GM18873 (cell line): ENCODE data around the gene GJB4.
"Not testable (repeated sequence)": the region's sequence is repeated elsewhere in the genome, so short reads cannot be mapped to it uniquely, and the experiment has no call there.

Source experiments
- ATAC-seq: cut with Tn5 transposase; IDR thresholded peaks from one replicate; pipeline ENCODE4 v1.9.1; 2021; ENCODE audit warnings: mild to moderate bottlenecking, moderate library complexity, moderate number of reproducible peaks; ENCODE audit not compliant: unreplicated experiment, low FRiP score

GJB4 gene

DNA sequence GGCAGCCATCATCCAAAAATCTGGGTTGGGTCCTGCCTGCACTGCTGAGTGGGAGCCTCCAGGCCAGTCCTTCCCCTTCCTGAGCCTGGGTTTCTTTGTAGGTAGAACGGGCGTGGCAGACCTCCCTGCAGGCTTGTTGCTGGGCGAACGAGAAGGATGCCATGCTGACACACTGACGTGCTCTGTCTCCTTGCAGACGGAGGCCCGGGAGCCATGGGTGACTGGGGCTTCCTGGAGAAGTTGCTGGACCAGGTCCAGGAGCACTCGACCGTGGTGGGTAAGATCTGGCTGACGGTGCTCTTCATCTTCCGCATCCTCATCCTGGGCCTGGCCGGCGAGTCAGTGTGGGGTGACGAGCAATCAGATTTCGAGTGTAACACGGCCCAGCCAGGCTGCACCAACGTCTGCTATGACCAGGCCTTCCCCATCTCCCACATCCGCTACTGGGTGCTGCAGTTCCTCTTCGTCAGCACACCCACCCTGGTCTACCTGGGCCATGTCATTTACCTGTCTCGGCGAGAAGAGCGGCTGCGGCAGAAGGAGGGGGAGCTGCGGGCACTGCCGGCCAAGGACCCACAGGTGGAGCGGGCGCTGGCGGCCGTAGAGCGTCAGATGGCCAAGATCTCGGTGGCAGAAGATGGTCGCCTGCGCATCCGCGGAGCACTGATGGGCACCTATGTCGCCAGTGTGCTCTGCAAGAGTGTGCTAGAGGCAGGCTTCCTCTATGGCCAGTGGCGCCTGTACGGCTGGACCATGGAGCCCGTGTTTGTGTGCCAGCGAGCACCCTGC, 34.7 kb downstream of the GJB4 start:
- no peak for ATAC-seq

DNA sequence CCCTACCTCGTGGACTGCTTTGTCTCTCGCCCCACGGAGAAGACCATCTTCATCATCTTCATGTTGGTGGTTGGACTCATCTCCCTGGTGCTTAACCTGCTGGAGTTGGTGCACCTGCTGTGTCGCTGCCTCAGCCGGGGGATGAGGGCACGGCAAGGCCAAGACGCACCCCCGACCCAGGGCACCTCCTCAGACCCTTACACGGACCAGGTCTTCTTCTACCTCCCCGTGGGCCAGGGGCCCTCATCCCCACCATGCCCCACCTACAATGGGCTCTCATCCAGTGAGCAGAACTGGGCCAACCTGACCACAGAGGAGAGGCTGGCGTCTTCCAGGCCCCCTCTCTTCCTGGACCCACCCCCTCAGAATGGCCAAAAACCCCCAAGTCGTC, 35.2 kb downstream of the GJB4 start:
- no peak for ATAC-seq

DNA sequence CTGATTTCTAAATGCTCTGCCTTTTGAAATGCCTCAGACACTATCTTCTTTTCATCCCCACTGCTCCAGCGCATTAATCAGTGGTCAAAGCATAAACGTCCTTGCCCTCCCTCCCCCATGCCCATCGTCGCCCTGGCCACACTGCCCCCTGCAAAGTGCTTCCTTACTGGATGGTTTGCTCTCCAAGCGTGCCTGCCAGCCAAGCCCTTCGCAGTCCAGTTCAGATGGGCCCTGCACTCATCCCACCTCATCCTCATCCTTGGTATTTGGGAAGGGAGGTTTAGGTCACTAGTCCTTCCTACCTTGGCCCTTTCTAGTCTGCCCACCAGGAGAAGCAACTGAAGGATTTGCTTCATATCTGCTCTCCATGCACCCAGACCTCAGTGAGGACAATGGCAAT, 36.4 kb downstream of the GJB4 start:
- no peak for ATAC-seq

DNA sequence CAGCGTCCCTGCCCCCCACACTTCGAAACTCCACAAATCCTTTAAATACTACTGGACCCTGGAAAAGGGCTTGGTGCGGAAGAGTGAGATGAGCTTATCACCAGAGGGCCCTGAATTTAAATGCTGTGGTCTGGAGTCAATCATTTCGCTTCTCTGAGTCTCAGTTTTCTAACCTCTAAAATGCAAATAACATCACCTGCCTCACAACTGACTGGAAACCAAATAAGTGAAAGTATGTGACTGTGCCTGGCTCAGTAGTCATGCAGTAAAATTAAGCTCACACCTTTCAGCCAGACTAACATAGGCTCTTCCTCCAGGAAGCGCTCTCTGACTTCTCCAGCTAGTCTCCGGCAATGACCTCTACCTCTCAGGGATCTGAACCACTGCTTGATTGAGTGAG, 37.5 kb downstream of the GJB4 start:
- no peak for ATAC-seq

DNA sequence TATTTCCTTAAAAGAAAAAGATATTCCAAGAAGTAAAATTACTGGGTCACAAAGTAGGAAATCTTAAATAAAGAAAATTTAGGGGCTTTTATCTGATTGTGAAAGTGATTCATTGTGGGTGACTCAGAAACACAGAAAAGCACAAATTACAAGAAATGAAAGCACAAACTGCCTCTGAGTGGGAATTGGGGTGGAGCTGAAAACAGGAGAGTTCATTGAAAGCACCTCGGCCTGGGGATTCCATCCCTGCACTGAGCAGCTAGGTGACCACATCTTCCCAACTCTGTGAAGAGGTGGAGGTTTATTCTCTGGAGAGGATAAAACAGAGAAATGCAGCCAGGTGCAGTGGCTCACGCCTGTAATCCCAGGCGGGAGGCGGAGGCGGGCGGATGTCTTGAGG, 40.7 kb downstream of the GJB4 start:
- no peak for ATAC-seq

DNA sequence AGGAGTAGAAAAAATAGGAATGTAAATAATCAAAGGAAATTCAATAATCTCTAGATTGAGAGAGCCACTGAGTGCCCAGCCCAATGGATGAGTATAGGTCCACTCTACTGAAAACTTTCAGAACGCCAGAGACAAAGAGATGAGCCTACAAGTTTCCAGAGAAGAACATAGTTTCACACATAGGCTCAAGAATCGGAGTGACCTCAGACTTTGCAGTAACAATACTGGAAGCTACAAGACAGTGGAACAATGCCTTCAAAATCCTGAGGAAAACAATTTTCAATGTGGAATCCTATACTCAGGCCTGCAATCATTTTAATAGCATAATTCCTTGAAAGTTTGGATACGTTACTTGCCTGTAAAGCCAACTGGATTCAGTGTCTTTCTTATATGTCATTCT, 44.2 kb downstream of the GJB4 start:
- no peak for ATAC-seq

DNA sequence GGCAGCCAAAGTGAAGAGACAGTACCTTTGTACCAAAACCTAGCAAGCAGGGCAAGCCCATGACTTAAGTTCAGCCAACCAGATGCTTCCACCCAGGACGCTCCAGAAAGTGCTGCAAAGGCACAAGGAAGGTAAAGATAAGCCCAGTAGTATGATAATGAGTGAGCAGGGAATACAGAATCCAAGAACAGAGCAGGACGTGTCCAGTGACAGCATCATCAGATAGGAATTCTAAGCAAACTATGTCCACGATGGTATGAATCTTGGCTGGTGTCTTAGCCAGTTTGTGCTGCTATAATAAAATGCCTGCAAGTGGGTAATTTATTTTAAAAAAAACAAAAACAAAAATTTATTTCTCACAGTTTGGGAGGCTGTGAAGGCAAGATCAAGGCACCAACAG, 46.9 kb downstream of the GJB4 start:
- no peak for ATAC-seq

DNA sequence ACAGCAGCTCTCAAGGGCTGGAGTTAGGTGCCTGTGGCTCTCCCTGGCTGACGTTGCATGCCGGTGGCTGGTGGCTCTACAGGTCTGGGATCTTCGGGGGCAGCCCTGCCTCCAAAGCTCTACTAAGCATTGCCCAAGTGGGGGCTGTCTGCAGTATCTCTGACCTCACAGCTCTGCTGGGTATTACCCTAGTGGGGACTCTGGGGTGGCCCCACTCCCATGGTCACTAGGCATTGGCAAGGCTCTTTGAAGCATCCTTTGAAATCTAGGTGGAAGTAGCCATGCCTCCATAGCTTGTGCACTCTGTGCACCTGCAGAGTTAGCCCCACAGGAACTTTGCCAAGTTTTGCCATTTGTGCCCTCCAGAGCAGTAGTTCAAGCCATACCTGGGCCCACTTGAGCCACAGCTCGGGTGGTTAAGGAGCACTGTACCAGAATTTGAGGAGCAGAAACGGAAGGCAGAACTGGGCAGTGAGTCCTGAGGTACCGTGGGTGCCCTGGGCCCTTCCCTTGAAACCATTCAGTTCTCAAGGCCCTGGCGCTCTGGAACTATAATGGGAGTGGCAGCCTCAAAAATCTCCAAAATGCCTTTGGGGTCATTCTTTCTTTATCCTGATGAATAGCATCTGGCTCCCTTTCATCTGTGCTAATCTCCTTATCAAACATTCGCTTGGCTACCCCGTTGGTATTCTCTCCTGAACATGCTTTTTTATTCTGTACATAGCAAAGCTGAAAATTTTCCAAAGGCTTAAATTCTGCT, 48.7 kb downstream of the GJB4 start:
- no peak for ATAC-seq

DNA sequence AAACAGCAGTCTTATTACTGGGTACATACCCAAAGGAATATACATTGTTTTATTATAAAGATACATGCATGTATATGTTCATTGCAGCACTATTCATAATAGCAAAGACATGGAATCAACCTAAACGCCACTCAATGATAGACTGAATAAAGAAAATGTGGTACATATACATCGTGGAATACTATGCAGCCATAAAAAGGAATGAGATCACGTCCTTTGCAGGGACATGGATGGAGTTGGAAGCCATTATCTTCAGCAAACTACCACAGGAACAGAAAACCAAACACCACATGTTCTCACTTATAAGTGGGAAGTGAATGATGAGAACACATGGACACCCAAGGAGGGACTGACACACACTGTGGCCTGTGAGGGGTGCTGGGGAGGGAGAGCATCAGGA, 51.2 kb downstream of the GJB4 start:
- ATAC-seq: not testable (repeated sequence)
